Adipocyte (in vitro differentiated cells): Measurements from ENCODE around the gene MYO5B.

Experiments
- DNase-seq: peaks from one replicate; pipeline ENCODE4 v3.0.0-alpha.2; 2015; ENCODE audit warnings: low read depth
- H3K27me3 ChIP-seq: replicated peaks from 2 replicates; pipeline ENCODE4 v1.7.0; 2013; ENCODE audit warnings: mild to moderate bottlenecking, low read length, moderate library complexity; ENCODE audit not compliant: control insufficient read depth, insufficient read depth
- H3K36me3 ChIP-seq: 2 replicates; pipeline ENCODE4 v1.7.0; 2013; ENCODE audit warnings: low read length, mild to moderate bottlenecking, moderate library complexity; ENCODE audit not compliant: control insufficient read depth, insufficient read depth, severe bottlenecking
- H3K4me1 ChIP-seq: 2 replicates; pipeline ENCODE4 v1.7.0; 2013; ENCODE audit warnings: mild to moderate bottlenecking, low read length, moderate library complexity; ENCODE audit not compliant: control insufficient read depth, insufficient read depth
- H3K4me3 ChIP-seq: 2 replicates; pipeline ENCODE4 v1.7.0; 2013; ENCODE audit warnings: mild to moderate bottlenecking, low read length, moderate library complexity
- H3K9ac ChIP-seq: 2 replicates; pipeline ENCODE4 v1.7.0; 2013; ENCODE audit warnings: mild to moderate bottlenecking, low read length, moderate library complexity
- H3K9me3 ChIP-seq: 2 replicates; pipeline ENCODE4 v1.7.0; 2013; ENCODE audit warnings: mild to moderate bottlenecking, low read length, moderate library complexity; ENCODE audit not compliant: control insufficient read depth

MYO5B gene

DNA sequence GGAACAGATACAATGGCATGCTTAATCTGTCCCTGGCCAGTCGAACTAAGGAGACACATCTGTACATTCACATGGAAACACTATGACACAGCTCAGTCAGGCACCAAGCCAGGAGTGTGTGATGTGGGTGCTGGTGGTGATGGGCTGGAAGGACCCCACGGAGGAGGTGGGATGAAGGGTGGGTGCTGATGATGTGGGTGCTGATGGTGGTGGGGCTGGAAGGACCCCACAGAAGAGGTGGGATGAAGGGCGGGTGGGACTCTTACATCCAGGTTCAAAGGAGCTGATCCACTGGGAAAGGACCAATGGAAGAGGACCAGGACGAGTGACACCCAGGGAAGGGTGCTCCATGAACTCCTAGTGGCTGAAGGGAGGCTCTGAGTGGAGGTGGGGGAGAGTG is 346.8 kb downstream of the MYO5B start:
- peaks cover 12% of the 10 kb centered on the region for H3K4me1 ChIP-seq
- peaks cover 10% of the 10 kb centered on the region for H3K27me3 ChIP-seq
- no peaks in the 10 kb centered on the region for H3K9me3 ChIP-seq
- H3K9ac ChIP-seq = no peak overlapping the region
- H3K4me3 ChIP-seq = no peak overlapping the region
- no peaks in the 10 kb centered on the region for H3K36me3 ChIP-seq
- DNase-seq = no peak

DNA sequence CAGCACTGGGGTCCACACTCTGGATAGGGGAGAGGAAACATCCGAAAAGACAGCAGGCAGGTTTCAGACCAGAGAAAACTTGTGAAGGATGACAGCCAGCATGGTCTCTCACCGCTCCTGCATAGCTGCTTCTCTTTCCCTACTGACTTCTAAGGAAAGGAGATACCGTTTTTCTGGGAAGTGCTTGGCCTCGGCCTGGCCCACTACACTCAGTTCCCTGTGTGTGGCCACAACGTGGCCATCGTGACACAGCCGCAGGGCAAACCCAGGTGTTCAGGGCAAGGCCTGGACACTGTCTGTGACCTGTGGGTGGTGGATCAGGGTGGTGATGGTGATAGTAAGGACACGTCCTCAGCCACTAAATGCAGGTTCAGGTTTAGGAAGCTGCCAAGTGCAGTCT is 347.4 kb downstream of the MYO5B start:
- DNase-seq = no peak
- no peaks in the 10 kb centered on the region for H3K9me3 ChIP-seq
- H3K36me3 ChIP-seq = no peaks in the 10 kb centered on the region
- H3K4me3 ChIP-seq = no peak overlapping the region
- H3K4me1 ChIP-seq = peaks cover 12% of the 10 kb centered on the region
- peaks cover 10% of the 10 kb centered on the region for H3K27me3 ChIP-seq
- H3K9ac ChIP-seq = no peak overlapping the region

DNA sequence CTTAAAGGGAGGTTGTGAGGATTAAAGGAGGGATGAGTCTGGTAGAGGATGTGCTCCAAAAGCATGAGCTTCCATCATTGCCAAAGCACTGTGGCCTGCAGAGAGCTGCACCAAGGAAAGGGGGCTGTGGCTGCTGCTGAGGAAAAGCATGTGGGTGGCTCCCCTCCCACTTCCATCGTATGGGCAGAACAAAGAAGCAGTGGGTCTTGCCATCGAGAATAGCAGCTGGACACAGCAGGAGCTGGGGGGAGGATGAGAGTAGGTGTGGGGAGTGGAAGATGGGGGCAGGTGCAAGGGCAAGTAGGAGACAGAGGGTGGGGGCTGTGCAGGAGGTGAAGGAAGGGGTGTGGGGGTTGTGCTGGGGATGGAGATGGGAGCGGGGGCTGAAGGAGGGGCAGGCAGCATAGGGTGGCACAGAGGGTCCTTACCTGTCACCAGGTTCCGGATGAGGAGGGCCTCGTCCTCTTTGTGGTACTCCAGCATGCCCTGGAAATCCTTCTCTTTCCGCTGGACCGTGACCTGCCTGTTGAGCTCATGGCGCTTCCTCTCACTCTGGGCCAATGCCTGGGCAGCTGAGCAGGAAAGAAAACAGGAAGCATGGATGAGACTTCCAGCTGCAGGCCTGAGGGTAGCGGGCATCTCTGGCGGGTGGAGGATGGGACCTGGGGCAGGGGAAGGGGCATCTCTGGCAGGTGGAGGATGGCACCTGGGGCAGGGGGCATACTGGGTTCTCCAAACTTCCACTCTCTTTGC is 348.1 kb downstream of the MYO5B start:
- H3K9ac ChIP-seq = no peak overlapping the region
- no peak for DNase-seq
- H3K27me3 ChIP-seq = peaks cover 10% of the 10 kb centered on the region
- H3K36me3 ChIP-seq = no peaks in the 10 kb centered on the region
- no peak overlapping the region for H3K4me3 ChIP-seq
- H3K9me3 ChIP-seq = no peaks in the 10 kb centered on the region
- peaks cover 12% of the 10 kb centered on the region for H3K4me1 ChIP-seq

DNA sequence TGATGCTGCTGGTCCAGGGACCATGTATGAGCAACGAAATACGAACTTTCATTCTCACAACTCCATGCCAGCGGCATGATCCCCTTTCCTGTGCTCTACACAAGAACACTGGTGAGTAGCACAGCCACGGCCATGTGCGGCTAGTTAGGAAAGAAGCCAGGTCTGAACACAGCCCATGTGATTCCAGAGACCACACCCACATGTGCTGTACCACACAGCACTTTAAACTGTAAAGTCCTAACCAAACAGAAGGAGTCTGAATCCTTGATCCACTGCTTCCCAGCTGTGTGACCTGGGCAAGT is 348.6 kb downstream of the MYO5B start:
- Histone ChIP-seq H3K4me3 (no peak overlapping the region), H3K9me3 (no peaks in the 10 kb centered on the region), H3K4me1 (peaks cover 12% of the 10 kb centered on the region), H3K36me3 (no peaks in the 10 kb centered on the region), H3K9ac (no peak overlapping the region), H3K27me3 (peaks cover 10% of the 10 kb centered on the region)
- peak; percentile 20 for DNase-seq

DNA sequence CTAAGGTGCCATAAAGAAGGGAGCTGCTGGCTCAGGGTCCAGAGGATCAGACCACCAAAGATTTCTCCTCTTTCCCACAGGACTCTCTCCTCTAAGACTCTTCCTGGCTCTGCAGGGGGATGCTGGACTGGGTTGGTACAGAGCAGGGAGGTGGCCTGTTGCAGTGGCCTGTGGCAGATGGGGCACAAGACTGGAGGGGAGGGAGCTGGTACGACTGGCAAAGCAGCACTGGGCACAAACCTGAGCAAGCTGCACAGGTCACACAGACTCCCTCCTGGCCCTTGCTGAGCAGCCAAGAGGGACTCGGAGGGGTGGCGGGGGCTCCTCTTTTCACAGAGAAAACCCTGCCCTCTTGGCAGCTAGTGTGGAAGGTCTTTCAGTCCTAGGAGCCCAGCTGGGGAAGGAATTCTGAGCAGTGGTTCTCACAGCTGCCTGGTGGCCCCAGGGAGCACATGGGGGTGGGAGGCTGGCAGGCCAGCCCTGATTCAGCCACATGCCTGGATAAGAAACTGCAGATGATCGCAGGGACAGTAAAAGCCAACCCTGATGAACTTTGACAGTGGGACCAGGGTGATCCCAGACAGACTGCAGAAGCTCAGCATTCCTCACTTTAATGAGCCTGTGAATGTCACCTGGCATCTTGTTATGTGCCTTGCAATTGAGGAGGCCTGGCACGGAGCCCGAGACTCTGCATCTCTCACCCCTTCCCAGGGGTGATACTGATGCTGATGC is 349.2 kb downstream of the MYO5B start:
- peaks cover 10% of the 10 kb centered on the region for H3K27me3 ChIP-seq
- no peak overlapping the region for H3K9ac ChIP-seq
- H3K4me3 ChIP-seq = no peak overlapping the region
- no peaks in the 10 kb centered on the region for H3K9me3 ChIP-seq
- no peaks in the 10 kb centered on the region for H3K36me3 ChIP-seq
- no peak for DNase-seq
- H3K4me1 ChIP-seq = peaks cover 12% of the 10 kb centered on the region

DNA sequence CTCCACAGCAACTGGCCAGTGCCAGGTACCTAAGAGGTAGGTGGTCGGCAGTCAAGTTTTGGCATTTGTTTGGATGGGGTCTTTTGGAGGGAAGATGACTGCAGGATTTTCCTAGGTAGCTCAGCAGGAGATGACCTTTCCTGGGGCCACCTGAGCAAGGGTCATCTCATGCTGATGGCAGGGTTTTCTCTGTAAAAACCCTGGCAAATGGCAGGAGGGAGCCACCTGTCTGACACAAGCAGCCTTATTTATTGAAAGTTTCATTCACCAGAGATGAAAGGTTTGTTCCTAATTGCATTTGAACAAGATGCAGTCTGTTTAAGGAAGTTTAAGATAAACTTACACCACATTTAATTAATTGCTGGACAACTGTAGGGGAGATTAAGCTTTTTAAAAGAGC is 350.0 kb downstream of the MYO5B start:
- no peak overlapping the region for H3K4me3 ChIP-seq
- H3K36me3 ChIP-seq = no peaks in the 10 kb centered on the region
- H3K27me3 ChIP-seq = peaks cover 10% of the 10 kb centered on the region
- no peak for DNase-seq
- H3K9ac ChIP-seq = no peak overlapping the region
- H3K9me3 ChIP-seq = no peaks in the 10 kb centered on the region
- peaks cover 19% of the 10 kb centered on the region for H3K4me1 ChIP-seq

DNA sequence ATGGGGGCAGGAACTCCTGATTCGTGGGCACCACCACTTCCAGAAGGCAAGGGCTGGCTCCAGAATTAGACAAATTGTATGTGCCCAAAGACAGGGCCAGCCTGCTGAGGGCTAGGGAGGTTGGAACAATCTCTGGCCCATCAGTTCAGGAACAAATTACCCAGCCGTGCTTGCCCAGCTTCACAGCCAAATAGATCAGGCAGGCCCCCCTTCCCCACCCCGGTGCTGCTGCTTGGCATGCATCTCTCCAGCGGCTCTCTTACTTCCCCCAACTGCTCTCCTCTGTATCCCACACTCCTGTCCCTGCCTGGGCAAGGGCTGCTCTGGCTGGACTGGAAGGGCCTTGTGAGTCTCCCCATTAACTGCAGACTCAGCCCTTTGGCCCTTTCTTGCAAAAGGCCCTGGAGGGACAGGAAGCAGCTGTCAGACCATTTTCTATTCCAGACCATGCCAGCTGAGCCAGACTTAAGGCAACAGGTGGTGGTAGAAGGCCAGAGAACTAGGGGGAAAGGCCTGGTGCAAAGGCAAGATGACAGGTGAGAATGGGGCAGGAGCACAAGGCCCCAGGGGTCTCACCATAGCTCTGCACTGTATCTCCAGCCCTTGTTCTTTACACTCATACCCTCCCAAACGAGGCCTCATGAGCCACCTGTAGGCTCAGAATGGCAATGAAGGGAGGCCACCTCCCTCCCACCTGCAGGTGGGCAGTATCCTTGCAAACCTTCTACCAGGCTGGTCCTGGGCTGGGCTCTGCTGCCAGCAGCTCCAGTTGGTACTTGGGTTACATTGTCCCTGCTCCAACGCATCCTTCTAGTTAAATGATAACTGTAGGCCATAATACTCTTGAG is 350.9 kb downstream of the MYO5B start:
- Histone ChIP-seq H3K9ac (no peak overlapping the region), H3K4me1 (peaks cover 26% of the 10 kb centered on the region), H3K4me3 (no peak overlapping the region), H3K9me3 (no peaks in the 10 kb centered on the region), H3K36me3 (no peaks in the 10 kb centered on the region), H3K27me3 (peaks cover 6% of the 10 kb centered on the region)
- DNase-seq = no peak

DNA sequence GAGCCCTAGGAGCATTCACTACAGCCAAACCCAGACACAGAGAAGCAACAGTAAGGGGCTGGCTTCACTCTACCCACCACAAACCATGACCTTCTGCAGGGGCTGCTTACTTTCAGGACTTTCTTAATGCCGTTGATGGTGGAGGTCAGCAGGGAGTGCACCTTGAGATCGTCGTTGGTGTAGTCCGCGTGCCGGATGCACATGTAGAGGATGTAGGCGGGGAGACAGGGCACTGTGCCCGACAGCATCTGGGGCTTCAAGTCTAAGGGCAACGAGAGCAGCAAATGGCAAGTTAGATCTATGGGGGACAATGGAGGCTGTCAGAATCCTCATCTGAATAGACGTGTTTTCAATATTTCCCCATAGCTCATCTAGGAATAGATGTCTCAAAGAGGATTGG is 351.8 kb downstream of the MYO5B start:
- Histone ChIP-seq H3K9me3 (no peaks in the 10 kb centered on the region), H3K36me3 (no peaks in the 10 kb centered on the region), H3K27me3 (no peaks in the 10 kb centered on the region), H3K4me3 (no peak overlapping the region), H3K9ac (no peak overlapping the region), H3K4me1 (peaks cover 26% of the 10 kb centered on the region)
- DNase-seq = no peak

DNA sequence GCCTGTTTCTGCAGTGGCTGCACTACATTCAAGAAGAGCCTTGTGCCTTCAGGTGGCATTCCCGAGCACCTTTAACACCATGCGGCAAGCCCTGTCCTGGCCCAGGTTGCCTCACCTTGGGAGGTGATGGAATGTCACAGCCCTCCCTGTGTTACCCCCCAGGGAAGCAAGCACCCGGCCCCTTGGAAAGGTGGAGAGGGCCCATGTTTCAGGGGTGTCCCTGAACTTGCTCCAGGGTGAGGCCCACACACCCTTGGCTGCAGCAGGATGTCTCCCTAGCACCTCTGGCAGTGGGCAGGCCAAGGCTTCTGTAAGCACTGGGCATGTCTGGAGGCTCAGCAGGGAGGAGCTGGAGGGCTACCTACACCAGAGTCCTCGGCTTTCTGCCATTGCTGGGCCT is 352.3 kb downstream of the MYO5B start:
- no peaks in the 10 kb centered on the region for H3K9me3 ChIP-seq
- no peaks in the 10 kb centered on the region for H3K27me3 ChIP-seq
- H3K4me3 ChIP-seq = no peak overlapping the region
- no peak for DNase-seq
- no peak overlapping the region for H3K9ac ChIP-seq
- no peaks in the 10 kb centered on the region for H3K36me3 ChIP-seq
- peaks cover 26% of the 10 kb centered on the region for H3K4me1 ChIP-seq

DNA sequence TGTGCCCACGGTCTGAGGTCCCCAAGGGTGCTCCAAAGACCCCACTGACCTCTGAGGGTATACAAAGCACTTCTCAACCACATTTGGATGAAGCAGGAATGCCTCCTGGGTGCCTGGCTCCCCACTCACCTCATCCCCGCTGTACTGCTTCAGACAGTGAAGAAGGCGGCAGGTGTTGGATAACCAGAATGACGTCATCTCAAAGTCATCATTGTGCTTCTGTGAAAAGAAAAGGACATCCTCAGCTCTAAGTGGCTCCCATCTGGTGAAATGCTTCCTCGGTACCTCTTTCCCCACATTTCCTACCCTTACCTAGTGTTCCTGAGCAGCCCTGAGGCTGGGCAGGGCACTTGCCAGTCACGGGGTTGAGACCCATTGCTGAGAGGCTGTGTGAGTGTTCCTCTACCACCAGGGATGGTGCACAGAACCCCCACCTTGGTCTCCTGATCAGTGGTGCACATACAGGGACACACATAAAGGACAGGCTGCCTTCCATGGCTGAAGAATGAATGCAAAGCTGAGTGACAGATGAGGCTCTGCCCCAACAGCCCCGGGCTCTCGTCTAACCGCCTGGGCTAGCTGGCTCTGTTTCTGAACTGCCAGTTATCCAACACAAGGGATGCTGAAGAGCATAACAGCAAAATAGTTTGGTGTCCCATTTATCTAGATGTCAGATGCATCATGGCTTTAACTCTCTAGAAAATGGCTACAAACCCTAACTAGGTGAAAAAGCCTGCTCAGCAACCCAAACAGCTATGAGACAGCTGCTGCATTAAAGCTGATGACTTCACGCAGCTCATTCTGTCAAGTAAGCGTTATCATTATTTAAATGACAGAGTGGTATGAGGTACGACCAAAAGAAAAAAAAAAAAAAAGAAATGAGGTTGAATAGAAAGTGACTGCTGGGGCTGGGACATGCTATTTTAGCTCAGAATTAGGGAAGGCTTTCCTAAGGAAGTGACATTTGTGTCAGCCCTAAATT is 353.4 kb downstream of the MYO5B start:
- no peaks in the 10 kb centered on the region for H3K27me3 ChIP-seq
- H3K9me3 ChIP-seq = no peaks in the 10 kb centered on the region
- no peak overlapping the region for H3K9ac ChIP-seq
- H3K4me3 ChIP-seq = no peak overlapping the region
- no peak for DNase-seq
- H3K36me3 ChIP-seq = no peaks in the 10 kb centered on the region
- H3K4me1 ChIP-seq = peaks cover 26% of the 10 kb centered on the region
